GM18499 (cell line): Measurements from ENCODE around the gene NPR3.
"Not testable (repeated sequence)": the region's sequence is repeated elsewhere in the genome, so short reads cannot be mapped to it uniquely, and the experiment has no call there.

ENCODE experiments used
- ATAC-seq: cut with Tn5 transposase; IDR thresholded peaks from one replicate; pipeline ENCODE4 v1.9.1; 2021; ENCODE audit warnings: moderate number of reproducible peaks; ENCODE audit not compliant: insufficient read depth, unreplicated experiment

NPR3 gene

GRCh38 chr5:32803656-32804055 is 92.5 kb downstream of the NPR3 start:
- no peak for ATAC-seq

- not testable (repeated sequence) for ATAC-seq
Measured at GRCh38 chr5:32805462-32805861, 94.3 kb downstream of the NPR3 start.

GRCh38 chr5:32805971-32806638 is 95.0 kb downstream of the NPR3 start:
- ATAC-seq: no peak

GRCh38 chr5:32808783-32809182 is 97.7 kb downstream of the NPR3 start:
- no peak for ATAC-seq

GRCh38 chr5:32810804-32811203 is 99.7 kb downstream of the NPR3 start:
- ATAC-seq: no peak

- no peak for ATAC-seq
Measured at GRCh38 chr5:32812399-32812798, 101.3 kb downstream of the NPR3 start.

GRCh38 chr5:32814141-32814540 is 103.0 kb downstream of the NPR3 start:
- ATAC-seq: no peak

- no peak for ATAC-seq
Measured at GRCh38 chr5:32814620-32815019, 103.5 kb downstream of the NPR3 start.

GRCh38 chr5:32827981-32828380 is 116.9 kb downstream of the NPR3 start:
- no peak for ATAC-seq

GRCh38 chr5:32828492-32828891 is 117.4 kb downstream of the NPR3 start:
- ATAC-seq: no peak

GRCh38 chr5:32831624-32832023 is 120.5 kb downstream of the NPR3 start:
- ATAC-seq: no peak

- ATAC-seq: no peak
Measured at GRCh38 chr5:32833127-32833526, 122.0 kb downstream of the NPR3 start.

- no peak for ATAC-seq
Measured at GRCh38 chr5:32833663-32834062, 122.5 kb downstream of the NPR3 start.

- ATAC-seq: no peak
Measured at GRCh38 chr5:32834251-32834650, 123.1 kb downstream of the NPR3 start.

- ATAC-seq: no peak
Measured at GRCh38 chr5:32836176-32836575, 125.1 kb downstream of the NPR3 start.

GRCh38 chr5:32837211-32837610 is 126.1 kb downstream of the NPR3 start:
- no peak for ATAC-seq

- ATAC-seq: no peak
Measured at GRCh38 chr5:32839106-32839505, 128.0 kb downstream of the NPR3 start.

GRCh38 chr5:32840606-32841005 is 129.5 kb downstream of the NPR3 start:
- ATAC-seq: no peak
